Lung (tissue), 12 donors: ENCODE data around the gene GABRR3. TPM values are rescaled to one million over a fixed set of nuclear protein-coding genes. Genes with fewer than 3 reads are reported as not detected.

Source experiments
- ATAC-seq: fragments of 200-7000 bp; cut with Tn5 transposase; one replicate; pipeline ENCODE4 v1.9.1; 2020; ENCODE audit warnings: moderate number of reproducible peaks; ENCODE audit not compliant: insufficient read depth, low FRiP score
- DNase-seq, 3 donors: peaks; one replicate each; pipeline ENCODE4 v3.0.0-alpha.2; 2013 to 2017
- H3K27ac ChIP-seq, 2 donors: one replicate each; pipeline ENCODE4 v1.5.1; 2013; ENCODE audit warnings: mild to moderate bottlenecking in 2 of 2, moderate library complexity in 2 of 2, control low read depth in 1 of 2, inconsistent platforms in 1 of 2, low read depth in 1 of 2, low read length in 1 of 2
- H3K27me3 ChIP-seq, 3 donors: one replicate each; pipeline ENCODE4 v1.5.1; 2013; ENCODE audit warnings: low read length in 2 of 3; ENCODE audit not compliant: control insufficient read depth in 3 of 3, insufficient read depth in 3 of 3
- H3K36me3 ChIP-seq, 4 donors: one replicate each; pipeline ENCODE4 v1.5.1; 2013; ENCODE audit warnings: low read length in 4 of 4, mild to moderate bottlenecking in 1 of 4, moderate library complexity in 1 of 4; ENCODE audit not compliant: control insufficient read depth in 4 of 4, insufficient read depth in 4 of 4
- H3K4me1 ChIP-seq, 5 donors: one replicate each; pipeline ENCODE4 v1.5.1; 2013; ENCODE audit warnings: low read length in 5 of 5, mild to moderate bottlenecking in 2 of 5, moderate library complexity in 1 of 5; ENCODE audit not compliant: control insufficient read depth in 5 of 5, insufficient read depth in 5 of 5
- H3K4me3 ChIP-seq: one replicate; pipeline ENCODE4 v1.5.1; 2013; ENCODE audit warnings: mild to moderate bottlenecking, control low read depth, moderate library complexity
- H3K9ac ChIP-seq, 2 donors: one replicate each; pipeline ENCODE4 v1.5.1; 2013; ENCODE audit warnings: low read length in 2 of 2, control low read depth in 1 of 2; ENCODE audit not compliant: insufficient read depth in 1 of 2
- H3K9me3 ChIP-seq, 4 donors: one replicate each; pipeline ENCODE4 v1.5.1; 2013; ENCODE audit warnings: low read length in 3 of 4, mild to moderate bottlenecking in 1 of 4, moderate library complexity in 1 of 4; ENCODE audit not compliant: control insufficient read depth in 4 of 4, insufficient read depth in 3 of 4
- WGBS, 2 donors: extraction: QIAGEN DNeasy Blood & Tissue Kit; methylation state at CpG; one replicate each; pipeline ENCODE4 v1.1.7; 2013; 5-methylcytosine and 5-hydroxymethylcytosine counted together
- polyA plus RNA-seq, 2 donors: library from polyadenylated mRNA; stranded (reverse); fragments of 200-250 nt; gene quantifications; one replicate each; pipeline ENCODE4 v1.2.1, GENCODE V29; 2013
- total RNA-seq, 2 donors: library from RNA; depleted of rRNA in 1 of 2; stranded (reverse); fragments of >200 nt in 1 of 2; gene quantifications; one replicate each; pipeline ENCODE4 v1.2.1, GENCODE V29; 2014 to 2021
- TF ChIP-seq, protein P1 (sequence below): IDR thresholded peaks from 2 replicates; pipeline ENCODE4 v1.5.1; 2012; ENCODE audit warnings: mild to moderate bottlenecking; ENCODE audit errors: control extremely low read depth, extremely low read depth
- donor health status: control.
- donor health status: control.
- donor health status: Bipolar disorder and iron deficiency.
- donor health status: healthy.
- donor health status: DM: yes; HTN: yes; CAD: no.

The GABRR3 gene
- total and polyA plus RNA-seq, 4 donors = 0.09 TPM; not detected in 3

DNA sequence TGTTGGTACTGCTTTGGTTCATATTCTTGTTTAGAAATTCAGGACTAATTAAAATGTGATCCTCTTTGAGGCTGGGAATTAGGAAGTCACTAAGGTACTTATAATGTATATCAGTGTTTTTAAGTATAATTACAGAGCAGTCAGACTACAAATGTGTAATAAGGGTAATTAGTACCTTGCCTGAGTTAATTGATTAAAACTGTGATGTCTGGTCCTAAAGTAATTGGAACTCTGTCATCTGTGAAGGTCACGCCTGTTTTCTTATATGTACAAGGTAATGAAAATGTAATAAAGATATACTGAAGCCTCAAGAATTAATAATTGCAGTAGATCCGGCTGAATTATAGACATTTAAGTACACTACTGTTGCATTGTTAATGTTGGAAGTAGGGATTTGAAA, 95.7 kb downstream of the GABRR3 start:
- 93 to 96% methylated on average over 2 of the region's 2 CpGs for WGBS, 2 donors

DNA sequence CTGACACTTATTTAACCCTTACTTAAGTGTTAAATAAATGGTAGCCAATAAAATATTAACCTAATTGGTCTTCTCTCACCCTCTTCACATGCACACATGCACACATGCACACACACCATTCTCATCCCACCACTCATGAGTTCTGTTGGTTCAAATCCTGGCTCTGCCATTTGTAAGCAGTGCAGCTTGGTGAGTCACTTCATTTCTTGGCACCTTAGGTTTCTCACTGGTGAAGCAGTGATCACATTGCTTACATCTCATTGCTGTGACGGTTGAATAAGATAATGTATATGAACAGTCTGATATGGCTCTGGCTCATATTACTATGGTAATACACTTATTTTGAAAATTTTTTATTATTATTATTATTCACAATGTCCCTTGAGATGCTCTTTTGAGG, 96.7 kb downstream of the GABRR3 start:
- ATAC-seq (no peak), DNase-seq (no peak)
- Histone ChIP-seq H3K4me3 (no peak overlapping the region), H3K9ac (no peak overlapping the region), H3K9me3 (no peaks in the 10 kb centered on the region), H3K27ac (no peak overlapping the region), H3K27me3 (no peaks in the 10 kb centered on the region), H3K4me1 (no peaks in the 10 kb centered on the region), H3K36me3 (peaks cover 21 to 55% (median 43%) of the 10 kb centered on the region in 4 donors)
- 97 to 100% methylated on average over 1 of the region's 1 CpG for WGBS, 2 donors
- TF ChIP-seq, protein P1, sequence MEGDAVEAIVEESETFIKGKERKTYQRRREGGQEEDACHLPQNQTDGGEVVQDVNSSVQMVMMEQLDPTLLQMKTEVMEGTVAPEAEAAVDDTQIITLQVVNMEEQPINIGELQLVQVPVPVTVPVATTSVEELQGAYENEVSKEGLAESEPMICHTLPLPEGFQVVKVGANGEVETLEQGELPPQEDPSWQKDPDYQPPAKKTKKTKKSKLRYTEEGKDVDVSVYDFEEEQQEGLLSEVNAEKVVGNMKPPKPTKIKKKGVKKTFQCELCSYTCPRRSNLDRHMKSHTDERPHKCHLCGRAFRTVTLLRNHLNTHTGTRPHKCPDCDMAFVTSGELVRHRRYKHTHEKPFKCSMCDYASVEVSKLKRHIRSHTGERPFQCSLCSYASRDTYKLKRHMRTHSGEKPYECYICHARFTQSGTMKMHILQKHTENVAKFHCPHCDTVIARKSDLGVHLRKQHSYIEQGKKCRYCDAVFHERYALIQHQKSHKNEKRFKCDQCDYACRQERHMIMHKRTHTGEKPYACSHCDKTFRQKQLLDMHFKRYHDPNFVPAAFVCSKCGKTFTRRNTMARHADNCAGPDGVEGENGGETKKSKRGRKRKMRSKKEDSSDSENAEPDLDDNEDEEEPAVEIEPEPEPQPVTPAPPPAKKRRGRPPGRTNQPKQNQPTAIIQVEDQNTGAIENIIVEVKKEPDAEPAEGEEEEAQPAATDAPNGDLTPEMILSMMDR = no peak

More for the DNA sequence above, 95.7 kb downstream of the GABRR3 start:
- H3K27ac ChIP-seq = no peak overlapping the region
- DNase-seq (no peak), ATAC-seq (no peak)
- no peaks in the 10 kb centered on the region for H3K9me3 ChIP-seq
- no peaks in the 10 kb centered on the region for H3K4me1 ChIP-seq
- peaks cover 14 to 55% (median 36%) of the 10 kb centered on the region in 4 donors for H3K36me3 ChIP-seq
- no peak overlapping the region for H3K4me3 ChIP-seq
- no peaks in the 10 kb centered on the region for H3K27me3 ChIP-seq
- H3K9ac ChIP-seq = no peak overlapping the region
- TF ChIP-seq, protein P1 = no peak

DNA sequence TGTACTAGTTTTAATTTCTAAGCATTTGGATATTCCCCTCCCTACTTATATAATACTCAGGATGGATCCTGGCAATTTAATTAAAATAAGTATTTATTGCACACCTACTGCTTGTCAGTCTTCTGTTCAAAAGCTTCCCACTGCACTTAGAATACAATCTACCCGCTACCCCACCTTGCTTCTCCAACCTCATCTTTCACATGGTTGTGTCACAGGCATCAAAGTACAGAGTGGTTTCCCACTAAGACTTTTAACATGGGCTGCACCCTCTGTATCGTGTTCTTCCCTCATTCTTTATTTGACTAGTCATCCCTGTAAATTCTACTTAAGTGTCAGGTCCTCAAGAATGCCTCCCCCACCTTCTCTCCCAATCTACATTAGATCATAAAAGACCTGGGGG, 97.9 kb downstream of the GABRR3 start:
- ATAC-seq (no peak), DNase-seq (no peak)
- H3K9ac ChIP-seq = no peak overlapping the region
- H3K27ac ChIP-seq = no peak overlapping the region
- WGBS, 2 donors = 93% methylated on average over 2 of the region's 2 CpGs
- no peaks in the 10 kb centered on the region for H3K4me1 ChIP-seq
- no peak overlapping the region for H3K4me3 ChIP-seq
- no peaks in the 10 kb centered on the region for H3K9me3 ChIP-seq
- peaks cover 21 to 58% (median 35%) of the 10 kb centered on the region in 4 donors for H3K36me3 ChIP-seq
- TF ChIP-seq, protein P1 = no peak
- H3K27me3 ChIP-seq = no peaks in the 10 kb centered on the region

DNA sequence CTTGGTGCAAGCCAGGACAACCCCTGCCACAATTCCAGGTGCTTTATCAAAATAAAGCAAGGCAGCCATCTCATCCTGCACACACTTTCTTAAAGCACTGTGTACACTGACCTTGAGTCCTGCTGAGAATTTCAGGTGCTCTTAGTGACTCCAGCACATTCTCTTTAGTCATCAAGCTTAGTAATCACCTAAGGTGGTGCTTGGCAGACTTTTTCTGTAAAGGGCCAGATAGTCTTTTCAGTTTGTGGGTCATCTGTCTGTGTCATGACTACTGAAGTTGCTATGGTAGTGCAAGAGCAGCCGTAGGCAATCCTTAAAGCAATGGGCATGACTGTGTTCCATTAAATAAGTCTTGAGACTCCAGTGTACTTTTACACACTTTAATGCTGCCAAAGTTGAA, 99.3 kb downstream of the GABRR3 start:
- Histone ChIP-seq H3K36me3 (peaks cover 22 to 55% (median 32%) of the 10 kb centered on the region in 4 donors), H3K4me1 (peaks cover 0 to 5% (median 0%) of the 10 kb centered on the region in 5 donors), H3K9me3 (no peaks in the 10 kb centered on the region), H3K4me3 (no peak overlapping the region), H3K27ac (no peak overlapping the region), H3K9ac (no peak overlapping the region), H3K27me3 (no peaks in the 10 kb centered on the region)
- WGBS, 2 donors = 96 to 97% methylated on average over 1 of the region's 1 CpG
- ATAC-seq (no peak), DNase-seq (no peak)
- TF ChIP-seq, protein P1 = no peak
